HG02938 (cell line): ENCODE measurements around the gene NXPH3.

Source experiments
- ATAC-seq: cut with Tn5 transposase; IDR thresholded peaks from one replicate; pipeline ENCODE4 v1.9.1; 2021; ENCODE audit warnings: mild to moderate bottlenecking, moderate library complexity; ENCODE audit not compliant: unreplicated experiment

NXPH3 gene

DNA sequence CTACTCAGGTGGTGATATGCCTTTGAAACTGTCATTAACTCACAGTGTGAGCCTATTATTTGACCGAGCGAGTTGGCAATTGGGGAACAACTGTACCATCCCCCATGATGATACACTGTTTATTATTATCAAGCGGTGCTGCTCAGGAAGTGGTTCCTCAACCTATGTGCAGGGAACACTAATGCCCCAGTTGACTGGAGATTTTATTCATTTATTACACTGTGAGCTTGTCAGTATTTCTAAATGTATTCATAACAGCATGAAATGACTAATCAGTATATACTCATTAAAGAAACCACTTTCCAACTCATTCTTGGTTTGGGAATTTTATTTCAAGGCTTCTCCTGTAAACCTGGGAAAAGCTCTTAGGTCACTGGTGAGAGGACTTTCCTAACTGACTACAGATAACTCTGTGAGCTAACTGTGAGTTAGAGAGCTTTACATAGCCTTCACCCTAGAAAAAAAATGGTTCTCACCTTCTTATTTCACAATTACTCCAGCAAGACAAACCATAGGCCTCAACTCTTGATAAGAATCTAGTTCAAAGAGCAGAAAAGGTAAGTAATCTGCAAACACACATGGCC lies 42.4 kb downstream of the NXPH3 start:
- ATAC-seq, result no peak

DNA sequence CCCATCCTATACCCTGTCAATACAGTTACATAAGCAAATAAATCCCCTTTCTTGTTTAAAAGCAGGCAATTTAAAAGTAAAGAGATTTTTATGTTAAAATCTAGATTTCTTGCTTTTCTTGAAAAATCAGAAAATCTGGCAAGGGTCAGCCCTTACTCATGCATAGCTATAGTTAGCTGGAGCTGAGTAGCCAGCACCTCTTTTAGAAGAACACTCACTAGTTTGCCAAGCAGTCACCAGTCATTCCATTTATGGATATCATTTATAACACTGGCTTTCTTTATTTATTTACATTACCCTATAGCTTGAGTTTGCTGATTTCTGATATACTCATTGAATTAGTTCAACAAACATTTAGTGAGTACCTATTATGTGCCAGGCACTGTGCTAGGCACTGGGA lies 45.7 kb downstream of the NXPH3 start:
- no peak for ATAC-seq

DNA sequence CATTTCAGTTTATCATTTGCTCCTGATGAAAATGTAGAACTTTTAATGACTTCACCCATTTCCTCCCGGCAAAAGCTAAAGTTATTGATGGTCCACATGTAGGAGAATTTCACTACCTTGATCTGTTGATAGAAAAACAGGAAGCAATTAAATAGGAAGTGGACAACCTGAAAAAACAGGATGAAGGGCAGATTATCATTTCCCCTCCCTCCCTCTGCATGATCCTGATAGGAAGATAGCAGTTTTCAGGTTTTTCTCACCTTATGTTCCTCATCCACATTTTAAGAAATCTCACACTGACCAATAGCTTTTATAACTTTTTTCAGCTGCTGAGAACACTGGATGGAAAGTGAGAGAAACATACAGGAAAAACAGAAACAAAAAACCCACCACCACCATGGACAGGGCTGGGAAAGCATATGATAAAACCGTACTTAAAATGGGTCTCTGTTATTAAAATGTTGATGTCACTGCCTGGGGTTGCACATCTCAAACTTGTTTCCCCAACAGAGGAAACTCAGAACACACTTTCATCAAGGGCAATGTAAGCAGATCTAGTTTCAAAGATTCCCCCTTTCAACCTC lies 46.4 kb downstream of the NXPH3 start:
- ATAC-seq, result no peak

DNA sequence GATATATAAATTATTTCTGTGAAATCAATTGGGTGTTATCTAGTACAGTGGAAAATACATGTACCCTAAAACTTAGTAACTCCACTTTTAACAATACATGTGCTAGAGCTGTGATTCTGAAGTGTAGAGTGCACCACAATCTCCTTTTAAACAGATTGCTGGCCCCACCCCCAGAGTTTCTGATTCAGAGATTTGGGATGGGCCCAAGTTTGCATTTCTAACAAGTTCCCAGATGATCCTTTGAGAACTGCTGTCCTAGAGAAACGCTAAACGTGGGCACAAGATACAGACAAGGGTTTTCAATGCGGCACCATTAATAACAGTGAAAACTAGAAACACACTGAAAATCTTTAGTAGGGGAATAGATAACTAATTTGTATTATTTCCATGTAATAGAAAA lies 49.2 kb downstream of the NXPH3 start:
- no peak for ATAC-seq

DNA sequence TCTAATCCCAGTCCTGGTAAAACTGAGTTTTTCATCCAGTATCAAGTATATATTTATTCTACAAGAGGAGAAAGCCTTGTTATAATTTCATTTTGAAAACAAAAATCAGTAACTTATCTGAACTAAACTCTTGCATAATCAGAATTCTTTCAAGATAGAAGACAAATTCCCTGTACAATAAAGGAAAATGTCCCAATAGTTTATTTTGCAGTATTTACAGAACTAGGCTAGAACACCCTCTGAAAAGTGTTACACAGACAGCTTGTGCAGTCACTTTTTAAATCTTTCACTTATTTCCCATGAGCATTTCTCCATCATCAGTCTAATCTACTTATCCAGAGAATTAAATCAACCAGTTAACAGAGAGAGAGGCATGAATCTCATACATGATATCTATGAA lies 53.8 kb downstream of the NXPH3 start:
- ATAC-seq, result no peak

DNA sequence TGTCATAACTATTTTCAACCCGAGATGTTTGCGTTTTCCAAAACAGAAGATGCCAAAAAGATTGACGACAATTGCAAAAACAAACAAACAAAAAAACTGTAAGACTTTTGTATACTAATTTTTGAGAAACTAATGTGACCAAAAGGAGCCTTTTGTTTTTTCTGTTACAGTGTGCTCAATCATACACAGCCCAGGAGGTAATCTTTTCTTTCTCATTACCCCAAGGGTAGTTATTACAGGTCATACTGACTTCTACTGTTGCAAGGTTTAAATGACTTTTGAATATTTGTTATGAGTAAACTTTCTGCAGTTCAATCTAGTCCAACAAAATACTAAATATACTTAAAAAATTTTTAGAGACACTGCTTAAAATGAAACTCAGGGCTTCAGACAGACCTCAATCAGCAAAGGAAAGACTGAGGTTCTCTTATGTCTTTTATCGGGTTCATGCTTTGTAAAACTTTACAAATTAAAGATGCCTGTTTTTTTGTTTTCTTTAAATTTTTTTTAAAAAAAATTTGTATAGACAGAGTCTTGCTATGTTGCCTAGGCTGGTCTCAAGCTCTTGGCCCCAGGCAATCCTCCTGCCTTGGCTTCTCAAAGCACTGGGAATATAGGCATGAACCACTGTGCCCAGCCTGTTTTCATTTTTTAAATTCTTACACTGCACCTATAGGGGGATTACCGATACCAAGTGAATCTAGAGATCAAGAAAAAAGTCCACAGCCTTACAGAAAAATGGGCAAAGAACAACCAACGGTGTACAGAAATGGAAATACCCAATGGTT lies 54.6 kb downstream of the NXPH3 start:
- ATAC-seq, result no peak

DNA sequence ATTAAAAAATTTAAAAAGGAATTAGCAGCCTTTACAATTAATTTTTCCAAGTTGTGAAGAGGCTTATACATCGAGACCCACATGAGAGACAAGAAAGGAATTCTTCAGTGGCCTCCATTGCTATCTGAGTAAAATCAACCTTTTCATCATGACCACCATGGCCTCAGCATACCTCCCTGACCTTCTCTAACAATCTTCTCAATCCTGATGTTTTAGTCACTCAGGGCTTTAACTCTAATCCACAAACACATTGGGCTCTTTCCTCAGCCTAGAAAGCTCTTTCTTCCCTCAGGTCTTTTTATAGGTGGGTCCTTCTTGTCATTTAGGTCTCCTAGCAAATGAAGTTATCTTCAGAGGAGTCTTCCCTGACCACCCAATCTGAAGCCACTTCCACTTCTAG lies 55.8 kb downstream of the NXPH3 start:
- no peak for ATAC-seq
